Suprapubic skin (tissue), 3 donors: ENCODE measurements around the gene LUZP2.

Experiments used
- CTCF ChIP-seq, 2 donors: fragments of 200-600 bp in 1 of 2; fragments of 450-650 bp in 1 of 2; sonication (generic) in 1 of 2; IDR thresholded peaks; one replicate each; pipeline ENCODE4 v1.5.1; 2016 to 2019; ENCODE audit warnings: antibody characterized with exemption in 2 of 2, mild to moderate bottlenecking in 1 of 2, moderate library complexity in 1 of 2
- POLR2A ChIP-seq, 2 donors: fragments of 450-650 bp; IDR thresholded peaks; one replicate each; pipeline ENCODE4 v1.6.1; 2017; ENCODE audit warnings: antibody characterized with exemption in 2 of 2, mild to moderate bottlenecking in 2 of 2, moderate library complexity in 2 of 2

- TF ChIP-seq CTCF (IDR thresholded peaks at IDR 0.05): no peak
- no peak for TF ChIP-seq POLR2A (IDR thresholded peaks at IDR 0.05)
Observed at GRCh38 chr11:24965748-24966147, 468.9 kb downstream of the LUZP2 start.
